Raji (cell line): Measurements from ENCODE around the gene MAGI3.

ENCODE experiments used
- POLR2A ChIP-seq: IDR thresholded peaks from 2 replicates; pipeline ENCODE4 v1.6.1; 2011; ENCODE audit warnings: low read depth, low read length, control low read depth; ENCODE audit not compliant: insufficient read depth

MAGI3 gene

DNA sequence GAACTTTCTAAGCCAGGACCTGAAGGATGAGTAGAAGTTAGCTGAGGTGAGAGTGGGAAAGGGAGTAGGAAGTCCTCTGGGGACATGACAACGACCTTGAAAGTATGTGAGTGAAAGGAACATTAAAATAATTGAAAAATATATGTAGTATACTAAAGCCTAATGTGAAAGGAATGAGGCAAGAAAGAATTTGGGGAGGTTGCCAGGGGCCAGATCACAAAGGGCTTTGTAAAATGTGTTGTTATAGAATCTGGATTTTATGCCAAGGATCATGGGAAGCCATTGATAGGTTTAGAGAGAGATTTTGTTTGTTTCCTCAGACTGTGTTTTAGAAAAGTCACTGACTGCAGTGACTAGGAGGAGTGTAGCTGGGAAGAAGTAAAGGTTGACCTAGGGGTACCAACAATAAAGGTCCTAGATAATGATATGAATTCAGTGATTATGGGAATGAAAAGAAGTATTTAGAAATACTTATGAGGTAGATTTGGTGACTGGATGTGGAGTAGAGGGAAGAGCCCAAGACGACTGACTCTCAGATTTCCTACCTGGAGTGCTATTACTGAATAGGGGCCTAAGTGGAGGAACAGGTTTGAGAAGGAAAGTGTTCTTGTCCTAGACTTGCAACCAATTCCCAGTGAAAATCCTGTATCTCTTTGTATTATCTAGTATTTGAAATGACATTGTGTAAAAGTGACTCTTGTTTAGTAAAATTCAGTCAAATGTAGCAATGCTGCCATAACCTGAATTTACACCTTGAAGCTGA, 189.1 kb downstream of the MAGI3 start:
- TF ChIP-seq POLR2A = no peak

DNA sequence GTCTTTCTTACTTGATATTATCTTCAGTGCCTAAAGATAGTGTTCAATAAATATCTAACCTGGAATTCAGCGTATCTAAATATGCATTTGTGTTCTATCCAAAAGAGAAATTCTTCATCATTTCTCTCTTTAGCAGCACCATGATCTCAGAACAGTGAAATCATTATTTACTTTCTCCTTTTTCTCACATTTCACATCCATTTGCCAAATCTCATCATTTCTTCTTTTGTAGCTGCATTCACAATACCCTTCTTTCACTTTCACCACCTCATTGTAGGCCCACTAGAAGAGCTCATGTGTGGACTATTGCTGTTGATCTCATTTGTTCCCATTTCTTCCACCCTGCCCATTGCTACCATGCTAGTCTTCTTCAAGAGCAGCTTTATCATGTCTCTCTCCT, 191.0 kb downstream of the MAGI3 start:
- no peak for TF ChIP-seq POLR2A

GRCh38 chr1:113582084-113582483, 191.8 kb downstream of the MAGI3 start:
- no peak for TF ChIP-seq POLR2A

- TF ChIP-seq POLR2A = no peak
These were observed 197.2 kb downstream of the MAGI3 start for GRCh38 chr1:113587475-113587874.

DNA sequence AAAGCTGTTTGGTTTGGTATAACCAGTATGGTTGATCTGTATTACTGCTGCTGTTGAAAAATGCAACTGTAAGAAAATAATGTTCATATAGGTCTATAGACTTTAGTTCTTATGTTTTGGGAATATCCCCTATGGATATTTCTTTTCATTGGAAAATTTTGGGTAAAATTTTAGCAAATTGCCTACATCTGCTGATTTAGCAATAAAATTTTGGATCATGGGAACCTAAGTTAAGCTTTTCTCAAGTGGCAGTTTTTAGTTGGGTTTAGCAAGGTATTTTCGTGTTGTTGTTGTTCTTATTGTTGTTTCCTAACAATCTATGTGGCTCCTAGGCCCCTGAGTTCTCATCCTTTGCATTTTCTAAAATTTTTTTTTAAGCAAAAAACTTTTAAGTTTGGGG, 201.9 kb downstream of the MAGI3 start:
- TF ChIP-seq POLR2A = no peak

DNA sequence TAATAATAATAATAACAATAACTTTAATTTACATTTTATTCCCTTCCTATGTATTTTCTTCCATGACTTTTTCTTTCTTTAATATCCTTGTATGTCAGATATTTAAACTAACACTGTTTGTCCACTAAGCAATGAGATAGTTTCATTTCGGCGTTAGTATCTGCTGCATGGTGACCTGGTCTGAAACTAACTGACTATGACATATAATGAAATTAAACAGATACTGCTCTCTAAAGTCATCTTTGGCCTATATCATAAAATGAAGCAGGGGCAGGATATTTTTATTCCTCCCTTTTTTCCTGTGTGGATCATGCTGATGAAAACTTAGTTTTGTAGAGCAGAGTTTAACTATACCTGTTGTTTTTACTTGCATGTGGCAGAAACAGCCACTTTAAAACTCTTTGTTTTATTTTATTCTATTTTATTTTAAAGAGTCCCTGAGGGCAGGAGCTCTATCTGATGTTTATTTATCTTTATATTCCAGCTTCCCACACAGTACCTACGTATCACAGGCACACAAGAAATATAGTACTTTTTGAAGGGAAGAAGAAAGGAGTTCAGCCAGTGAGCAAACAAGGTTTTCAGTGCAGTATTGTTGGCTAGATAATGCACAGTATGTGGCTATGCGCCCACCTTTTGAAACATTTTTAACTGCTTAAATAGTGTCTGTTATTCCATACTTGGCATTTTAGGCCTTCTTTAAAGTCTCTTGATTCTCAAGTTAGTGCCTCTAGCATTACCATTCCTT, 203.4 kb downstream of the MAGI3 start:
- TF ChIP-seq POLR2A = no peak

GRCh38 chr1:113605146-113605545, 214.8 kb downstream of the MAGI3 start:
- TF ChIP-seq POLR2A = no peak

DNA sequence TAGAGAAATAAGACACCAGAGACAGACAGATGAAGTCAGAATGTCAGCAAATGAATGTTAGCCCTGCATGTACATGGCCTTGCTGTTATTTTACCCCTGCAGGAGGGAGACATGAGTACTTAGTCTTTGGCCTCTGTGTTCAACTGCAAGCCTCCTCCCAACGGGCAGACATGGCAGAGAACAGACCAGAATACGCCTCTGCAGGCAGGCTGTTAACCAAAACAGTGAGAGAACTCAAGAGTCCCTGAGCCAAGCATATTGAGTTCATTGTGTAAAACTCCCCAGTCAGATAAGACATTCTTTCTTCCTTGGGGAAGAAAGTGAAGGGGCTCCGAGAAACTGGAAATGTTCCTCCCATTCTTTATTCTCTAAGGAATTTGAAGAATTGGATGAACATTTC, 218.1 kb downstream of the MAGI3 start:
- no peak for TF ChIP-seq POLR2A

GRCh38 chr1:113610372-113610771, 220.1 kb downstream of the MAGI3 start:
- TF ChIP-seq POLR2A = no peak

- TF ChIP-seq POLR2A = no peak
These were observed 225.1 kb downstream of the MAGI3 start for GRCh38 chr1:113615425-113615824.

DNA sequence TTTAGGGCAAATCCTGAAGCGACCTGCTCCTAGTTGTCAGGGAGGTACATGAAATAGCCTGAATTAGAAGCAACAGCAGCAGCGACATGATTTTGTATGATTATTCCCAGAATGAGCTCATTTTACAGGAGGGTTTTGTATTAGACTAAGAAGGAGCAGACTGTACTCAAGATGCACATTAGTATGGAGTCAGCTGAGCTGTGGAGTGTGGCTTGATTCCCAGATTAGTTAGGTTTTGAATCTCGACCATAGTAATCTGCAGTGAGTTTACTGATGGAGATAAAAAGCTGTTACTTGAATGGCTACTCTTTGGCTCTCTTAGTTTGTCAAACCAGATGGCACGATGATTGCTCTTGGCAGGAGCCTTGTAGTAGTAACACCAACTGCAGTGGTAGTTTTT, 225.8 kb downstream of the MAGI3 start:
- no peak for TF ChIP-seq POLR2A

DNA sequence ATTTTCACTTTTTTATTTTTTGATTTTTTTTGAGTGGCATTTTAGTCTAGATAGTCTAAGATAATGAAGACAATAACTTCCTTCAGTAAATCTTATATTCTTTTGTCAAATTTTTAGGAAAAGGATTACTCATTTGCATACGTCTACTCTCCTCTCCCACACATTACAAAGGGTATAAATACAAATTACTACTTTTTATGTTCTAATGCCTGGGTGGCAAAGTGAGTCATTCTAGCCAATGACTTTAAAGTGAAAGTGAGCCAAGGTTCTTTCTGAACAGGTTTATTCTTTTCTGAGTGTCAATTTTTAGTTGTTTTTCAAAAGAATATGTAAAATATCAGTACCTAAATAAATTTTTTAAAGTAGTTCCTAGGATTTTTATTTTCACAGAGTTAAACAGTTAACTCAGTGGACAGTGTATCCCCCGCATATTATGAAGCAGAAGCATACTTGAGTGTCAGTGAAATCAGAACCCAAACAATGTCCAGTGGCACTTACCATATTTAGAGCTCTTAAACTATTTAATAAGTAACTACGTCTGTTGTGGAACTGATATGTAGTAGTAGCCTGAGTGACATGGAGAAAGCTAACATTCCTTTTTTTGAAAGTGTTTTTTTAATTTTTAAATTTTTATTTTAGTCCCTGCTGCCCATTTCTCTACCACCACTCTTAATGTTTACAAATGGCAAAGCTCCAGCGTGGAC, 227.3 kb downstream of the MAGI3 start:
- TF ChIP-seq POLR2A = no peak

DNA sequence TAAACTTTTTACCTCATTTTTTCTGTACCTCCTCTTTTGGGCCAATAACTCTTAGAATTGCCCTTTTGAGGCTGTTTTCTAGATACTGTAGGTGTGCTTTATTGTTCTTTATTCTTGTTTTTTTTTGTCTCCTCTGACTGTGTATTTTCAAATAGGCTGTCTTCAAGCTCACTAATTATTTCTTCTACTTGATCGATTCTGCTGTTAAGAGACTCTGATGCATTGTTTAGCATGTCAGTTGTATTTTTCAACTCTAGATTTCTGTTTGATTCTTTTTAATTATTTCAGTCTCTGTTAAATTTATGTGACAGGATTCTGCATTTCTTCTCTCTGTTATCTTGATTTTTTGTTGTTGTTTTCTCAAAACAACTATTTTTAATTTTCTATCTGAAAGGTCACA, 238.7 kb downstream of the MAGI3 start:
- TF ChIP-seq POLR2A = no peak

GRCh38 chr1:113630340-113631327, 240.3 kb downstream of the MAGI3 start:
- no peak for TF ChIP-seq POLR2A

DNA sequence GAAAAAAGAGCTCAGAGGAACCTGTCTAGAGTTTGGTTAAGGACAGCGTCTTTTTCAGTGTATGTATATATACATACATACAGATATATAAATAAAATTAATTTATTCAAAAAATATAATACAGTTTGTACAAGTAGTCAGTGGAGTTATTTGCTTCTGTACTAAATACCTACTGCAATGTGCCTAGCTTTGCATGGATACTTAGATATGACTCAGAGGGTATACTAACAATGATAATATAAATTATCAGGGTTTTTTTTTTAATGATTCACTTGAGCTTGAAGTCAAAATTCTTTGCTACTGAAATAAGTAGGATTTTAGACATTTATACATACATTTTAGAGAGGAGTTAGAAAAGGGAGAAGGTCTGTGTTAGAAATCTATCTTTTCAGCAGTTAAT, 251.1 kb downstream of the MAGI3 start:
- no peak for TF ChIP-seq POLR2A
